Fibroblast of lung (primary cell): ENCODE measurements around the gene TSC1. TPM values are rescaled to one million over a fixed set of nuclear protein-coding genes. Genes with fewer than 3 reads are reported as not detected.

ENCODE experiments used
- DNase-seq, 2 donors: peaks; one replicate each; pipeline versions ENCODE4 v3.0.0 to v3.0.0-alpha.2; 2010; ENCODE audit warnings: low read depth in 2 of 2
- H2AFZ ChIP-seq: 2 replicates; pipeline ENCODE4 v1.5.1; 2012; ENCODE audit warnings: low read length, control low read depth, inconsistent platforms
- H3K27ac ChIP-seq: 2 replicates; pipeline ENCODE4 v1.5.1; 2011; ENCODE audit warnings: low read length, control low read depth; ENCODE audit not compliant: insufficient read depth
- H3K27me3 ChIP-seq: 2 replicates; pipeline ENCODE4 v1.5.1; 2011; ENCODE audit warnings: mild to moderate bottlenecking, low read length; ENCODE audit not compliant: control insufficient read depth, insufficient read depth
- H3K36me3 ChIP-seq: 2 replicates; pipeline ENCODE4 v1.5.1; 2011; ENCODE audit warnings: low read length; ENCODE audit not compliant: control insufficient read depth, insufficient read depth
- H3K4me1 ChIP-seq: 2 replicates; pipeline ENCODE4 v1.5.1; 2011; ENCODE audit warnings: low read length; ENCODE audit not compliant: control insufficient read depth, insufficient read depth; ENCODE audit errors: extremely low read depth
- H3K4me2 ChIP-seq: 2 replicates; pipeline ENCODE4 v1.5.1; 2011; ENCODE audit warnings: low read length, control low read depth; ENCODE audit not compliant: insufficient read depth; ENCODE audit errors: extremely low read depth
- H3K4me3 ChIP-seq, 4 experiments: fragments of 200-600 bp in 1 of 4; sonication (generic) in 1 of 4; replicated peaks in 1 of 4; 2 replicates each; pipeline ENCODE4 v1.5.1; 2011 to 2016; ENCODE audit warnings: low read length in 4 of 4, low read depth in 3 of 4, mild to moderate bottlenecking in 3 of 4, control low read depth in 2 of 4, inconsistent platforms in 1 of 4, mixed read lengths in 1 of 4; ENCODE audit not compliant: insufficient read depth in 1 of 4; ENCODE audit errors: control extremely low read depth in 1 of 4
- H3K79me2 ChIP-seq: 2 replicates; pipeline ENCODE4 v1.5.1; 2012; ENCODE audit warnings: mild to moderate bottlenecking, low read length, inconsistent platforms; ENCODE audit not compliant: control insufficient read depth, insufficient read depth
- H3K9ac ChIP-seq: 2 replicates; pipeline ENCODE4 v1.5.1; 2011; ENCODE audit warnings: mild to moderate bottlenecking, low read length, control low read depth; ENCODE audit not compliant: insufficient read depth
- H3K9me3 ChIP-seq: 2 replicates; pipeline ENCODE4 v1.5.1; 2012; ENCODE audit warnings: low read depth, low read length; ENCODE audit not compliant: control insufficient read depth, insufficient read depth
- H4K20me1 ChIP-seq: 2 replicates; pipeline ENCODE4 v1.5.1; 2011; ENCODE audit warnings: low read length; ENCODE audit not compliant: control insufficient read depth, insufficient read depth; ENCODE audit errors: extremely low read depth
- EZH2 ChIP-seq: IDR thresholded peaks from 2 replicates; pipeline ENCODE4 v1.5.1; 2012; ENCODE audit warnings: low read length, control low read depth, mild to moderate bottlenecking; ENCODE audit errors: missing control alignments
- polyA plus RNA-seq, 2 donors: library from polyadenylated mRNA; depleted of rRNA in 1 of 2; stranded (reverse) in 1 of 2; unstranded in 1 of 2; fragments of >200 nt; gene quantifications; 2 replicates each; pipeline ENCODE4 v1.2.1, GENCODE V29; 2011 to 2012; ENCODE audit warnings: missing spikeins in 1 of 2
- total RNA-seq: library from RNA; depleted of rRNA; stranded (reverse); fragments of >200 nt; gene quantifications from 2 replicates; pipeline ENCODE4 v1.2.1, GENCODE V29; 2014
- TF ChIP-seq, protein P1 (sequence below), 2 donors: IDR thresholded peaks in 1 of 2; conservative IDR thresholded peaks in 1 of 2; 1 replicate in 1 of 2; 2 replicates in 1 of 2; pipeline ENCODE4 v1.5.1; 2011 to 2012; ENCODE audit warnings: low read length in 2 of 2, control low read depth in 1 of 2, inconsistent platforms in 1 of 2, low read depth in 1 of 2, mild to moderate bottlenecking in 1 of 2

Gene TSC1
- total and polyA plus RNA-seq, 2 donors (not counting 1 experiment from before 2014, with no cell fraction given): 41.5 to 48.0 TPM

DNA sequence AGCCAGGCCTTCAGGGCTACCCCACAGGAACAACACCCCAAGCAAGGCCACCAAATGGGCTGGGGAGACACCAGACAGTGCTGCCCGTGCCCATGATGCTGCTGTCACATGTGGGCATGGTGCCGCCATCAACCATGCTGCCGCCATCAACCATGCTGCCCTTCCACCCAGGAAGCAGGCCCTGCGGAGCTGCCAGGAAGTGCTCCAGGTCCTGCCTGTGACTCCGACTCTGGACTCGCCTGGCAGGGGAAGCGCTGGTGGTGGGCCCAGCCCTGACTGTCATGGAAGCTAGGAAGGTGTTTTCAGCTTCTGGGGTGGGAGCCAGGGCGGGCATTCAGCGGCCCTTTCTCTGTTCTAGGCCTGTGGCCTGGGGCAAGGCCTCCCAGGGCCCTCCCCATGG is 75.2 kb downstream of the TSC1 start:
- TF ChIP-seq, protein P1, sequence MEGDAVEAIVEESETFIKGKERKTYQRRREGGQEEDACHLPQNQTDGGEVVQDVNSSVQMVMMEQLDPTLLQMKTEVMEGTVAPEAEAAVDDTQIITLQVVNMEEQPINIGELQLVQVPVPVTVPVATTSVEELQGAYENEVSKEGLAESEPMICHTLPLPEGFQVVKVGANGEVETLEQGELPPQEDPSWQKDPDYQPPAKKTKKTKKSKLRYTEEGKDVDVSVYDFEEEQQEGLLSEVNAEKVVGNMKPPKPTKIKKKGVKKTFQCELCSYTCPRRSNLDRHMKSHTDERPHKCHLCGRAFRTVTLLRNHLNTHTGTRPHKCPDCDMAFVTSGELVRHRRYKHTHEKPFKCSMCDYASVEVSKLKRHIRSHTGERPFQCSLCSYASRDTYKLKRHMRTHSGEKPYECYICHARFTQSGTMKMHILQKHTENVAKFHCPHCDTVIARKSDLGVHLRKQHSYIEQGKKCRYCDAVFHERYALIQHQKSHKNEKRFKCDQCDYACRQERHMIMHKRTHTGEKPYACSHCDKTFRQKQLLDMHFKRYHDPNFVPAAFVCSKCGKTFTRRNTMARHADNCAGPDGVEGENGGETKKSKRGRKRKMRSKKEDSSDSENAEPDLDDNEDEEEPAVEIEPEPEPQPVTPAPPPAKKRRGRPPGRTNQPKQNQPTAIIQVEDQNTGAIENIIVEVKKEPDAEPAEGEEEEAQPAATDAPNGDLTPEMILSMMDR (conservative IDR thresholded peaks at IDR 0.05 in 1 of 2, IDR thresholded peaks at IDR 0.05 in 1 of 2; ENCODE audit: low read depth in 1 of 2, low read length in 2 of 2): no peak
- TF ChIP-seq EZH2: no peak

DNA sequence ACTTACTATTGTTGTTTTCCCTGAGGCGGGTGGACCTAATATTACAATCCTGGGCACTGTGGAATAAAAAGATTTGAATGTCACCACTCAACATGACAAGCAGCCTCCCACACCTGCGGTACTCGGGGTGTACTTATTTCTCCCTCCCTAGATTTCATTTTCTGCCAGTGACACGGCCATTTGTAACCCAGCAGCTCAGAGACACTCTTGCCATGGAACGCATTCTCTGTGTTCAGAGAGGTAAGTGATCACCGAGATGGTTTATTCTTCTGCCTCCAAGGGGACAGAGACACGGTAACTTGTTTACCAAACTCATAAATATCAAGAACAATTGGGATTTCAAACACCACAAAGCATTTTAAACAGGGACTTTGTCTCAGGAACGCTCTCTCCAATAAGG is 77.5 kb downstream of the TSC1 start:
- no peaks in the 10 kb centered on the region for H3K27me3 ChIP-seq
- H3K36me3 ChIP-seq: no peaks in the 10 kb centered on the region
- H3K4me3 ChIP-seq: no peak overlapping the region
- no peak overlapping the region for H3K4me2 ChIP-seq
- no peaks in the 10 kb centered on the region for H4K20me1 ChIP-seq
- H2AFZ ChIP-seq: no peak overlapping the region
- H3K4me1 ChIP-seq: no peaks in the 10 kb centered on the region
- no peaks in the 10 kb centered on the region for H3K79me2 ChIP-seq
- no peak for TF ChIP-seq EZH2
- no peak overlapping the region for H3K27ac ChIP-seq
- no peaks in the 10 kb centered on the region for H3K9me3 ChIP-seq
- H3K9ac ChIP-seq: no peak overlapping the region
- DNase-seq: no peak

More for the DNA sequence above, 75.2 kb downstream of the TSC1 start:
- H3K4me1 ChIP-seq: no peaks in the 10 kb centered on the region
- no peak overlapping the region for H3K27ac ChIP-seq
- no peak overlapping the region for H2AFZ ChIP-seq
- no peaks in the 10 kb centered on the region for H3K79me2 ChIP-seq
- no peaks in the 10 kb centered on the region for H3K9me3 ChIP-seq
- no peak for DNase-seq
- H3K36me3 ChIP-seq: no peaks in the 10 kb centered on the region
- H3K4me2 ChIP-seq: no peak overlapping the region
- H3K27me3 ChIP-seq: no peaks in the 10 kb centered on the region
- no peak overlapping the region for H3K4me3 ChIP-seq
- no peak overlapping the region for H3K9ac ChIP-seq
- H4K20me1 ChIP-seq: no peaks in the 10 kb centered on the region

DNA sequence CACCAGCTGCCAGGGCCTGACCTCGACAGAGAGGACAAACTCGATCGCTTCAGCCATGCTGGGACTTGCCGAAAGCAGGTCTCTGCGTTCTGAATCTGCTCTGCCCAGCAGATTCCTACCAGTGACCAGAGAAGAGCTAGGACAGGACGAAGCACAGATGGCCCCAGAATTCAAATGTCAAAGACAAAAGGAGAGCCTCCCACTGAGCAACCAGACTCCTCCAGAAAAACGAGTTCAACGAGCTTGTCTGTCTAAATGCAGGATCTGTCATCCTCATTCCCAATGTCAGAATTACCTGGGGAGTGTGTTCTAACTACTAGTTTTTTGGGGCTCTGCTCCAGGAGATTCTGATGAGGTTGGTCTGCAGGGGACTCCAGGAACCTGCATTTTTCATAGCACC is 79.7 kb downstream of the TSC1 start:
- H3K9me3 ChIP-seq: no peaks in the 10 kb centered on the region
- DNase-seq: no peak
- H3K27ac ChIP-seq: no peak overlapping the region
- H3K36me3 ChIP-seq: no peaks in the 10 kb centered on the region
- H3K4me1 ChIP-seq: no peaks in the 10 kb centered on the region
- TF ChIP-seq, protein P1 (conservative IDR thresholded peaks at IDR 0.05 in 1 of 2, IDR thresholded peaks at IDR 0.05 in 1 of 2; ENCODE audit: low read depth in 1 of 2, low read length in 2 of 2): no peak
- no peak for TF ChIP-seq EZH2
- H3K4me2 ChIP-seq: no peak overlapping the region
- H3K4me3 ChIP-seq: no peak overlapping the region
- H4K20me1 ChIP-seq: no peaks in the 10 kb centered on the region
- no peak overlapping the region for H2AFZ ChIP-seq
- H3K27me3 ChIP-seq: no peaks in the 10 kb centered on the region
- H3K9ac ChIP-seq: no peak overlapping the region
- no peaks in the 10 kb centered on the region for H3K79me2 ChIP-seq
